Activated T-cell treated with anti-CD3 and anti-CD28 coated beads, Interleukin-2, amount 50 U/mL, for 72 hours (primary cell): ENCODE data around the gene ACTR6. TPM values are rescaled to one million over a fixed set of nuclear protein-coding genes. Genes with fewer than 3 reads are reported as not detected.
"Not testable (repeated sequence)": the region's sequence is repeated elsewhere in the genome, so short reads cannot be mapped to it uniquely, and the experiment has no call there.

Experiments used
- ATAC-seq, 2 donors: fragments of 150-1000 bp; cut with Tn5 transposase; replicated peaks in 1 of 2; 2 replicates each; pipeline ENCODE4 v1.10.0; 2021; ENCODE audit warnings: moderate library complexity in 2 of 2, mild to moderate bottlenecking in 1 of 2
- DNase-seq, 2 donors: peaks; one replicate each; pipeline ENCODE4 v3.0.0; 2021 to 2022; ENCODE audit warnings: mixed read lengths in 1 of 2
- H3K27ac Mint-ChIP-seq: one replicate; pipeline ENCODE4 v1.8.0; 2022; ENCODE audit warnings: mild to moderate bottlenecking, moderate library complexity, mixed read lengths
- H3K27me3 Mint-ChIP-seq: one replicate; pipeline ENCODE4 v1.8.0; 2022; ENCODE audit warnings: low read depth, mixed read lengths
- H3K36me3 Mint-ChIP-seq, 2 donors: one replicate each; pipeline ENCODE4 v1.8.0; 2022; ENCODE audit warnings: mixed read lengths in 2 of 2, mild to moderate bottlenecking in 1 of 2; ENCODE audit not compliant: insufficient read depth in 2 of 2
- H3K4me1 Mint-ChIP-seq: one replicate; pipeline ENCODE4 v1.8.0; 2022; ENCODE audit warnings: low read depth, mixed read lengths
- H3K4me3 Mint-ChIP-seq, 2 donors: one replicate each; pipeline ENCODE4 v1.8.0; 2022; ENCODE audit warnings: mild to moderate bottlenecking in 2 of 2, mixed read lengths in 2 of 2, moderate library complexity in 2 of 2
- H3K9me3 Mint-ChIP-seq, 2 donors: one replicate each; pipeline ENCODE4 v1.8.0; 2022; ENCODE audit warnings: mixed read lengths in 2 of 2
- total RNA-seq, 2 donors: library from RNA; stranded (reverse); gene quantifications; one replicate each; pipeline ENCODE4 v1.2.3, GENCODE V29; 2022

The ACTR6 gene
- total RNA-seq, 2 donors from 2014 or later = 32.7 to 37.1 TPM

DNA sequence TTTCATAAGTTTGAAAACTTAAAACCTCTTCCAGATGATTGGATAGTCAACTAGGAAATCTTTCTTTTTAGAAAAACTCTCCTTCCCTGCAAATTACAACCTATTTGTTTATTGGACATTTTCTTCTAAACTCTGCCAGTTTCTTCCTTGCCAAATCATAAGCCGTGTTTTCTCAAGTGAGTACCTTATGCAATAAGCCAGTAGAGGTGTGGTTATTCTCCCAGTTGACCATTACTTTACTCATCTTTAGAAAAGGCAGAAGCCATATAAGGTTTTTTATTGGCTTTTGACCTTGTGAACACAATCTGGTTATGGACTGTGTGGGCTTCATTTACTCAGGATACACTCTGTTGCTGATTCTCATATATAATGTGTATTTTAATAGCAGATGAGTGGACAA is 14.6 kb downstream of the ACTR6 start:
- Mint-ChIP-seq H3K27me3 (no peaks in the 10 kb centered on the region), H3K4me1 (peaks cover 6% of the 10 kb centered on the region), H3K36me3 (peaks cover 0 to 14% of the 10 kb centered on the region in 2 donors), H3K9me3 (no peaks in the 10 kb centered on the region), H3K27ac (no peak overlapping the region), H3K4me3 (no peak overlapping the region)
- no peak for ATAC-seq
- DNase-seq = no peak

DNA sequence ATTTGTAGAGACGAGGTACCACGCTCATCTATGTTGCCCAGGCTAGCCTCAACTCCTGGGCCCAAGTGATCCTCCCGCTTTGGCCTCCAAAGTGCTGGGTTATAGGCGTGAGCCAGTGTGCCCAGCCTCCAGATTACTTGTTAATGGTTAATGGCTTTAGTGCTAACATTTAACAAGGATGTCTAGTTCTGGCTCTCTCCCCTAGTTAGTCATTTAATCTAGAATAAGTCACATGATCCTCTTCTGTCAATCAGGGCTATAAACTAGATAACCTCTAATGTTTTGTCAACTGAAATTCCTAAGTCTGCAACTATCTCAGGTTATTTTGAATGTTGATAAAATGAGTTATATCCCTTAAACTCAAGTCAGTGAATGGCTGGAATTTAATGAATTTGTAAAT is 15.7 kb downstream of the ACTR6 start:
- ATAC-seq (no peak), DNase-seq (no peak)
- peaks cover 6% of the 10 kb centered on the region for H3K4me1 Mint-ChIP-seq
- no peak overlapping the region for H3K4me3 Mint-ChIP-seq
- peaks cover 0 to 14% of the 10 kb centered on the region in 2 donors for H3K36me3 Mint-ChIP-seq
- no peak overlapping the region for H3K27ac Mint-ChIP-seq
- H3K9me3 Mint-ChIP-seq = no peaks in the 10 kb centered on the region
- H3K27me3 Mint-ChIP-seq = no peaks in the 10 kb centered on the region

DNA sequence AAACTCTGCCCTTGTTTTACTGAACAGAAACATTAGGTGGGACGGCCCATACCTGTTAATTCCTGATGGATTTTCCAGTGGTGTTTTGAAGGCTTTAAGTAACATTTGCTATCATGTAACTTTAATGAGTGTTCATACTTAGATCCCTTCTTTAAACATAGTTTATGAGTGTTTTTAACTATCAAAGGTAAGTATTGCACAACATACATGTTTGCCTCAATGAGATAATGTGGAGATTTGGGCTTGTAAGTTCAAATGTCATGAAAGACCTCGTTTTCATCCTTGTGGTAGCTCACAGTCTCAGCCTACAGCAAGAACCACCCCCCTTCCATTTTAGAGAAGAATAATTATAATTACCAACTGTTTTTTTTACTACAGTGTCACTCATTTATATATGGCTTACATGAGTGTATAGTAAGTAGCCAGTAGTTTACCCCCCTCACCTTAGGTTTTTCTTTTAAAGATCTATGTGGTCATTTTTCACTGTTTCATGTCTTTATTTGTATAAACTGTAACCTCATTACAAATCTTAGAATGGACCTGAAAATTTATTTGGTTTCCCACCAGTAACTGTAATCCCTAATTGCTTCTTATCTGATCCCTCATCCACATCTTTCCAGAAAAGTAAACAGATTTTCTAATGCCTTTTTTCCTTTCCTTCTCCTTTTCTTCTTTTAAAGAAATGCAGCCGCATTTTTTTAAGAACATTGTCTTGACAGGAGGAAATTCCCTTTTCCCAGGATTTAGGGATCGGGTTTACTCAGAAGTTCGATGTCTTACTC is 18.9 kb downstream of the ACTR6 start:
- peaks cover 2% of the 10 kb centered on the region for H3K4me1 Mint-ChIP-seq
- no peak overlapping the region for H3K27ac Mint-ChIP-seq
- no peaks in the 10 kb centered on the region for H3K9me3 Mint-ChIP-seq
- ATAC-seq (no peak), DNase-seq (no peak)
- H3K27me3 Mint-ChIP-seq = no peaks in the 10 kb centered on the region
- H3K36me3 Mint-ChIP-seq = peaks cover 0 to 17% of the 10 kb centered on the region in 2 donors
- H3K4me3 Mint-ChIP-seq = no peak overlapping the region

DNA sequence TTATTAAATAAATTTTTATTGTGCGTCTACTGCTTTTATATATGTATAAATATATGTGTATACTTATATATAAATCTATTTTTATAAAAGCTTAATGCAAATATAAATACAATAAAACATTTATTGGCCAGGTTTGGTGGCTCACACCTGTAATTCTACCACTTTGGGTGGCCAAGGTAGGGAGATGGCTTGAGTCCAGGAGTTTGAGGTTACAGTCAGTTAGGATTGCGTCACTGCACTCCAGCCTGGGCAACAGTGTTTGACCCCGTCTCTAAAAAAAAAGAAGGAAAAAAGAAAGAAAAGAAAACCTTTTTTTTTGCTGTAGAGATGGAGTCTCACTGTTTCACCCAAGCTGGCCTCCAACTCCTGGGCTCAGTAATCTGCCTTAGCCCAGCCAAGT is 20.9 kb downstream of the ACTR6 start:
- Mint-ChIP-seq H3K27ac (no peak overlapping the region), H3K36me3 (peaks cover 0 to 10% of the 10 kb centered on the region in 2 donors), H3K9me3 (no peaks in the 10 kb centered on the region), H3K27me3 (no peaks in the 10 kb centered on the region), H3K4me3 (no peak overlapping the region), H3K4me1 (no peaks in the 10 kb centered on the region)
- DNase-seq (no peak), ATAC-seq (no peak)

DNA sequence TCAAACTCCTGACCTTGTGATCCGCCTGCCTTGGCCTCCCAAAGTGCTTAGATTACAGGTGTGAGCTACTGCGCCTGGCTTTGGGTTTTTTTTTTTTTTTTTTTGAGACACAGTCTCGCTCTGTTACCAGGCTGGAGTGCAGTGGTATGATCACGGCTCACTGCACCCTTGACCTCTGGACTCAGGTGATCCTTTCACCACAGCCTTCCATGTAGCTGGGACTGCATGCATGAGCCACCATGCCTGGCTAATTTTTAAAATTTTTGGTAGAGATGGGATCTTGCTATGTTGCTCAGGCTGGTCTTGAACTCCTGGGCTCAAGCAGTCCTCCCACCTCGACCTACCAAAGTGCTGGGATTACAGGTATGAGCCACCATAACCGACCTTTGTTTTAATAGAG is 21.6 kb downstream of the ACTR6 start:
- H3K4me3 Mint-ChIP-seq, DNase-seq, H3K36me3 Mint-ChIP-seq, ATAC-seq, H3K4me1 Mint-ChIP-seq, H3K27me3 Mint-ChIP-seq, H3K9me3 Mint-ChIP-seq: not testable (repeated sequence)
- H3K27ac Mint-ChIP-seq = peak overlapping the region; percentile 68

DNA sequence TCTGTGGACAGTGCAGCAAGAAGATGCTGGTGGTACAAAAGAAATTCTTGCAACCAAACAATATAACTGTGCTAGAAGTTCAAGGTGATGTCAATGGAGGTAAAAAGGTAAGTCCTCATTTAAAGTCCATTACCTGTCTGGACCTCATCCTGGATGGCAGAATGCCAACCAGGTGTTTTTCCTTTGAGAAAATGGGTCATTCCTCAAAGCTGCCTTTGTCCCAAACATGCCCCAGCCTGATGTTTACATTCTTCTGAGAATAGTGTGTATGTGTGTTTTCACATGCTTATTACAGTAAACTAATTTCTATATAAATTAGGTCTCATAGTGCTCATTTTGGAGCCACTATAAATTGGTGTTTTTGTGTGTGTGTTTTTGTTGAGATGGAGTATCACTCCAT is 24.9 kb downstream of the ACTR6 start:
- no peak overlapping the region for H3K4me3 Mint-ChIP-seq
- no peak overlapping the region for H3K27ac Mint-ChIP-seq
- H3K9me3 Mint-ChIP-seq = no peaks in the 10 kb centered on the region
- ATAC-seq = no peak
- no peaks in the 10 kb centered on the region for H3K27me3 Mint-ChIP-seq
- H3K4me1 Mint-ChIP-seq = no peaks in the 10 kb centered on the region
- H3K36me3 Mint-ChIP-seq = peaks cover 0 to 5% of the 10 kb centered on the region in 2 donors
- DNase-seq = no peak

DNA sequence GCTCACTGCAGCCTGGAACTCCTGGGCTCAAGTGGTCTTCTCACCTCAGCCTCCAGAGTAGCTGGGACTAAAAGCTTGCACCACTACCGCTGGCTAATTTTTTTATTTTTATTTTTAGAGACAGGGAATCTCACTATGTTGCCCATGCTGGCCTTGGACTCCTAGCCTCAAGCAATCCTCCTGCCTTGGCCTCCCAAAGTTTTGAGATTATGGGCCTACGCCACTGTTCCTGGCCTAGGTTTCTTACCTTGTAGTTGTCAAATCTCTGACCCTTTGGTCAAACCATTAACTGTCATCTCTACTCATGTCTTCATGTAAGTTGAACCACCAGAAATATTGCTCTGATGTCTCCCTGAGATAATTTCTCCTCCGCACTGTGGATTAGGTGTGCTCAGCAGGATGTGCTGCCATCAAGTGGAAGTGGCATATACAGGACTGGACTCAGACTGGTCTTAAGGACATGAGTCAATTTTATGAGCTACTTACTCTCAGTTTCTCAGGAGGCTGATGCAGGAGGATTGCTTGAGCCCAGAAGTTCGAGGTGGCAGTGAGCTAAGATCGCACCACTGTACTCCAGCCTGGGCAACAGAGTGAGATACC is 28.5 kb downstream of the ACTR6 start:
- H3K4me3 Mint-ChIP-seq = no peak overlapping the region
- no peaks in the 10 kb centered on the region for H3K36me3 Mint-ChIP-seq
- H3K4me1 Mint-ChIP-seq = no peaks in the 10 kb centered on the region
- H3K27ac Mint-ChIP-seq = no peak overlapping the region
- ATAC-seq (no peak), DNase-seq (no peak)
- H3K9me3 Mint-ChIP-seq = no peaks in the 10 kb centered on the region
- no peaks in the 10 kb centered on the region for H3K27me3 Mint-ChIP-seq

DNA sequence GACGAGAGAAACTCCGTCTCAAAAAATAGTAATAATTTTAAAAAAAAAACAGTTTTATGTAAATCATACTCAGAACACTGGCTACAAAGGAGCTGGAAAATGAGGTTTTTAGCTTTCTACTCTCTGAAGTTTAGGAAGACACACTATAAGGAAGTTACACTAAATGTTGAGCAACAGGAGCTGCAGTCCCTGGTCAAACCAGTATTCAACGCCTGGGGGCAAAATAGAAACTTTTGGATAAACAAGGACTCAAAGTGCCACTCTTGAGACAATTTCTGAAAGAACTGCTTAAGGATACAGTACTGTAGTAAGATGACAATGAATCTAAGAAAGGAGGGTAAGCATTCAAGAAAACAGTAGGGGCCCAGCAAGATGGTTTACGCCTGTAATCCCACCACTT is 29.3 kb downstream of the ACTR6 start:
- Mint-ChIP-seq H3K4me1 (no peaks in the 10 kb centered on the region), H3K4me3 (no peak overlapping the region), H3K27me3 (no peaks in the 10 kb centered on the region), H3K27ac (no peak overlapping the region), H3K36me3 (no peaks in the 10 kb centered on the region), H3K9me3 (no peaks in the 10 kb centered on the region)
- DNase-seq (no peak), ATAC-seq (no peak)

DNA sequence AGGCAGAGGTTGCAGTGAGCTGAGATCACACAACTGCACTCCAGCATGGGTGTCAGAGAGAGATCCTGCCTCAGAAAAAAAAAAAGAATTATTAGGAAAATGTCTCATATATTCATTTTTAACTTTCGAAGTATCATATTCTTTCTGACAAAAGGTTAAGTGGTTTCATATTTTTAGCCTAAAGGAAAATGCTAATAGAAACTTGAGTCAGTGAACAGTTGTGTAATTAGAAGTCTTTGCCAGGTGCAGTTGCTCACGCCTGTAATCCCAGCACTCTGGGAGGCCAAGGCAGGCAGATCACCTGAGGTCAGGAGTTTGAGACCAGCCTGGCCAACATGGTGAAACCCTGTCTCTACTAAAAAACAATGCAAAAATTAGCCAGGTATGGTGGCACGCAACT is 31.3 kb downstream of the ACTR6 start:
- ATAC-seq, H3K9me3 Mint-ChIP-seq, H3K27me3 Mint-ChIP-seq, H3K36me3 Mint-ChIP-seq, H3K4me1 Mint-ChIP-seq, H3K4me3 Mint-ChIP-seq, H3K27ac Mint-ChIP-seq, DNase-seq: not testable (repeated sequence)

DNA sequence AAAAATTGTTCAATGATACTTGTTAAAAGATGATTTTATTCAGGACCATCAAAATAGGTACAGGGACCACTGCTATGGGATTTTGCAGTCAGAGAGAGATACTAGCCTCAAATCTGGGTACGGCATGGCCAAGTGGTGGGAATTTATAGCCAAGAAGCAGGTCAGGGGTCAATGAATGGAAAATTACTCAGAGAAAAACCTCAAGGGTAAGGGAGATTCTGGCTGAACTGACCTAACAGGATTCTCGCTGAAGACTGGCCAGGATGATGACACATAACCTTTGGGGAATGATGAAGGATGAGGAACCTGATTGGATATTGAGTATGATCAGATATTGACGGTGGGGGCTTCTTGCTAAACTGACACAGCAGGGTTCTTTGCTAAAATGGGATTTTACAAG is 33.6 kb downstream of the ACTR6 start:
- Mint-ChIP-seq H3K36me3 (no peaks in the 10 kb centered on the region), H3K4me1 (no peaks in the 10 kb centered on the region), H3K27ac (no peak overlapping the region), H3K9me3 (no peaks in the 10 kb centered on the region), H3K4me3 (no peak overlapping the region), H3K27me3 (no peaks in the 10 kb centered on the region)
- no peak for DNase-seq
- ATAC-seq = no peak

DNA sequence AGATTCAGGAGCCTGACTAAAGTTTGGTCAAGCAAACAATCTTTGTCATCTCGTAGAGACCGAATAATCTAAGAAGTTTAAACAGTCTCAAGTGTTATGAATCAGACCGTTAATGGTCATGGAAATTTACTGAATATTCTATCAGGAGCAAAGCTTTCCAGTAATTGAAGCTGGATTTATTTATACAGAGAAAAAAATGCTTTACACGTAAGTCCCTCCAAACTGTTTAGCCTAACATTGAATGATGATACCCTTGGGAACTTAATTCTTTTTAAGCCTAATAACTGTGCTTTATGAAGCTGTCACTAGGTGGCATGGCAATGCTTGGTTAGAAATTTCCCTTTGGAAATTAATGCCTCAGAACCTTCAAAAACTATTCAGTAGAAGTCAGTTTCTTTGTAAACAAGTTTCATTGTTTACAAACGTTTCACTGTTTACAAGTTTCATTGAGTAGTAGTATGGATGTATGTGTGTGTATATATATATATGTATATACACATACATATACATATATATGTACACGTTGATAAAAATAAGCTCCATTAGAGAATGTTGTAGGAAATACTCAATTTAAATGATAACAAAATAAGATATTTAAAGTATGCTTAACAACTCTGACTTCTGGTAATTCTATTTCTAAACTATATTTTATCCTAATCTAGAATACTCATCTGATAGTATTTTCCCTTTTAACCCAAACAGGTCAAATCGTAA is 34.1 kb downstream of the ACTR6 start:
- no peaks in the 10 kb centered on the region for H3K4me1 Mint-ChIP-seq
- no peak overlapping the region for H3K4me3 Mint-ChIP-seq
- no peaks in the 10 kb centered on the region for H3K36me3 Mint-ChIP-seq
- DNase-seq (no peak), ATAC-seq (no peak)
- no peak overlapping the region for H3K27ac Mint-ChIP-seq
- no peaks in the 10 kb centered on the region for H3K9me3 Mint-ChIP-seq
- H3K27me3 Mint-ChIP-seq = no peaks in the 10 kb centered on the region

DNA sequence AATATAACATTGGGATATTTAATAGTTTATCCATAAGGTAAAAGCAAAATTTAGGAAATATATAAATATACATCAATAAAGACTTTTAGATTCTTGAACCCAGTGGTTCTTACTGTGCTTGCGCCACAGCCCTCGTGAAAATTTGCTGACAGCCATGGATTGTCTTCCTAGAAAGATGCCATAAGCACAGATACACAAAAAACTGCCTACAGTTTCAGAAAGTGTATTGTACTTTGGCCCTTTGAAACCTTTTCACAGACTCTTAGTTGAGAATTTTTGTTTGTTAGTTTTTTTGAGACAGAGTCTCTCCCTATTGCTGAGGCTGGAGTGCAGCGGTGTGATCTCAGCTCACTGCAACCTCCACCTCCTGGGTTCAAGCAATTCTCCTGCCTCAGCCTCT is 38.2 kb downstream of the ACTR6 start:
- H3K36me3 Mint-ChIP-seq = no peaks in the 10 kb centered on the region
- H3K27me3 Mint-ChIP-seq = no peaks in the 10 kb centered on the region
- ATAC-seq (no peak), DNase-seq (no peak)
- H3K9me3 Mint-ChIP-seq = no peaks in the 10 kb centered on the region
- no peak overlapping the region for H3K27ac Mint-ChIP-seq
- no peaks in the 10 kb centered on the region for H3K4me1 Mint-ChIP-seq
- no peak overlapping the region for H3K4me3 Mint-ChIP-seq

DNA sequence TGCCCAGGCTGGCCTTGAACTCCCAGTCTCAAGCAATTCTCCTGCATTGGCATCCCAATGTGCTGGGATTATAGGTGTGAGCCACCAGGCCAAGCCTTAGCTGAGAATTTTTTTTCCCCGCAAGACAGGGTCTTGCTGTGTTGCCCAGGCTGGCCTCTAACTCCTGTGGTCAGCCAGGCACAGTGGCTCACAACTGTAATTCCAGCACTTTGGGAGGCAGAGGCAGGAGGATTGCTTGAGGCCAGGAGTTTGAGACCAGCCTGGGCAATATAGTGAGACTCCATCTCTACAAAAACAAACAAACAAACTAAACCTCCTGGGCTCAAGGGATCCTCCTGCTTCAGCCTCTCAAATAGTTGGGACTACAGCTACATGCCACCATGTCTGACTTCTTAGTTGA is 39.0 kb downstream of the ACTR6 start:
- ATAC-seq = no peak

More for the DNA sequence above, 39.0 kb downstream of the ACTR6 start:
- Mint-ChIP-seq H3K9me3 (no peaks in the 10 kb centered on the region), H3K27me3 (no peaks in the 10 kb centered on the region), H3K27ac (no peak overlapping the region), H3K4me1 (no peaks in the 10 kb centered on the region), H3K36me3 (no peaks in the 10 kb centered on the region), H3K4me3 (no peak overlapping the region)
- no peak for DNase-seq
